GM21737 (cell line): ENCODE data around the gene CMIP.

Experiments used
- ATAC-seq: cut with Tn5 transposase; IDR thresholded peaks from one replicate; pipeline ENCODE4 v1.9.1; 2021; ENCODE audit warnings: mild to moderate bottlenecking, moderate library complexity; ENCODE audit not compliant: unreplicated experiment

Gene CMIP

GRCh38 chr16:81693041-81693743, 248.6 kb downstream of the CMIP start:
- no peak for ATAC-seq

GRCh38 chr16:81693744-81694303, 249.2 kb downstream of the CMIP start:
- ATAC-seq: no peak

- ATAC-seq: no peak
Measured at GRCh38 chr16:81694494-81695280, 250.1 kb downstream of the CMIP start.

- ATAC-seq: no peak
Measured at GRCh38 chr16:81695321-81696165, 250.9 kb downstream of the CMIP start.

- ATAC-seq: no peak
Measured at GRCh38 chr16:81696166-81696960, 251.8 kb downstream of the CMIP start.

- no peak for ATAC-seq
Measured at GRCh38 chr16:81696961-81697615, 252.5 kb downstream of the CMIP start.

- no peak for ATAC-seq
Measured at GRCh38 chr16:81697616-81698309, 253.2 kb downstream of the CMIP start.

- ATAC-seq: no peak
Measured at GRCh38 chr16:81698310-81698641, 253.7 kb downstream of the CMIP start.

- no peak for ATAC-seq
Measured at GRCh38 chr16:81699596-81699995, 255.0 kb downstream of the CMIP start.

GRCh38 chr16:81700071-81700779, 255.6 kb downstream of the CMIP start:
- no peak for ATAC-seq

- no peak for ATAC-seq
Measured at GRCh38 chr16:81700780-81701165, 256.2 kb downstream of the CMIP start.

GRCh38 chr16:81701296-81701970, 256.8 kb downstream of the CMIP start:
- ATAC-seq: no peak

- ATAC-seq: no peak
Measured at GRCh38 chr16:81702506-81702905, 257.9 kb downstream of the CMIP start.

GRCh38 chr16:81703177-81704155, 258.9 kb downstream of the CMIP start:
- ATAC-seq: no peak

GRCh38 chr16:81705261-81705660, 260.7 kb downstream of the CMIP start:
- ATAC-seq: no peak

- ATAC-seq: no peak
Measured at GRCh38 chr16:81706327-81707295, 262.0 kb downstream of the CMIP start.
